ENCODE measurements around the gene FAH.

- TF ChIP-seq CTCF (IDR thresholded peaks at IDR 0.05; ENCODE audit: low read depth, low read length) (no peak), POLR2A (IDR thresholded peaks at IDR 0.05; ENCODE audit: extremely low read depth, insufficient read length) (no peak)
These were observed 27.1 kb downstream of the FAH start for GRCh38 chr15:80179935-80180334.
